ENCODE results near the gene MEGF6. TPM values are rescaled to one million over a fixed set of nuclear protein-coding genes. Genes with fewer than 3 reads are reported as not detected.
A peak's percentile ranks its signal among the peaks of the same experiment; 100 is the strongest.

MEGF6 gene
- total and polyA plus RNA-seq, 9 donors, result 7.7 to 26.7 (median 15.3) TPM

GRCh38 chr1:3465091-3465934 lies 146.0 kb downstream of the MEGF6 start:
- no peak for DNase-seq
- 80% methylated on average over 16 of the region's 28 CpGs for WGBS (ENCODE audit: insufficient coverage)
- no peak overlapping the region for H3K27ac ChIP-seq (ENCODE audit: low read length)
- no peaks in the 10 kb centered on the region for H3K9me3 ChIP-seq (replicated peaks; ENCODE audit: control insufficient read depth, low read depth, low read length)
- H3K4me3 ChIP-seq (ENCODE audit: low read length), result no peak overlapping the region
- no peaks in the 10 kb centered on the region for H3K27me3 ChIP-seq (ENCODE audit: control insufficient read depth, insufficient read depth, low read length)
- H3K4me1 ChIP-seq (ENCODE audit: control insufficient read depth, insufficient read depth, low read length), result peaks cover 51% of the 10 kb centered on the region
- no peaks in the 10 kb centered on the region for H3K36me3 ChIP-seq (ENCODE audit: control insufficient read depth, insufficient read depth, low read length)

DNA sequence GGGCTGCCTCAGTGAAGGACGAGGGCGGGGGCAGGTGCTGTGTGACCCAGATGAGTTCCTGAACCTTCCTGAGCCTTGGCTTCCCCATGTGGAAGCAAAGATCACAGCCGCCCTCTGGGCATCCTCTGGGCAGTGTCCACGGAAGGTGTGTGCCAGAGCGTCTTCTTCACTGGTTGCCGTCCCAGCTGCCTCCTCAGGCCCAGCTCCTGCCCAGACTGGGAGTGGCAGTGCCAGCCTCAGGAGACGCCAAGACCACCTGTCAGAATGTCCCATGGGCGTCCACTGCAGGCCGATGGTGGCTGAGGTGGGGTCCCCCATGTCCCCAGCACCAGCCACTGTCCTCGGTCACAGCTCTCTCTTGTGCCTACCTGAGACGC lies 146.7 kb downstream of the MEGF6 start:
- H3K27me3 ChIP-seq (ENCODE audit: control insufficient read depth, insufficient read depth, low read length), result no peaks in the 10 kb centered on the region
- no peaks in the 10 kb centered on the region for H3K36me3 ChIP-seq (ENCODE audit: control insufficient read depth, insufficient read depth, low read length)
- 79% methylated on average over 11 of the region's 11 CpGs for WGBS (ENCODE audit: insufficient coverage)
- no peaks in the 10 kb centered on the region for H3K9me3 ChIP-seq (replicated peaks; ENCODE audit: control insufficient read depth, low read depth, low read length)
- peaks cover 58% of the 10 kb centered on the region for H3K4me1 ChIP-seq (ENCODE audit: control insufficient read depth, insufficient read depth, low read length)
- no peak overlapping the region for H3K27ac ChIP-seq (ENCODE audit: low read length)
- DNase-seq, result no peak
- no peak overlapping the region for H3K4me3 ChIP-seq (ENCODE audit: low read length)

- Histone ChIP-seq H3K27me3 (ENCODE audit: control insufficient read depth, insufficient read depth, low read length) (no peaks in the 10 kb centered on the region), H3K9me3 (replicated peaks; ENCODE audit: control insufficient read depth, low read depth, low read length) (no peaks in the 10 kb centered on the region), H3K36me3 (ENCODE audit: control insufficient read depth, insufficient read depth, low read length) (no peaks in the 10 kb centered on the region), H3K4me3 (ENCODE audit: low read length) (no peak overlapping the region), H3K4me1 (ENCODE audit: control insufficient read depth, insufficient read depth, low read length) (peaks cover 64% of the 10 kb centered on the region), H3K27ac (ENCODE audit: low read length) (no peak overlapping the region)
- DNase-seq, result no peak
- WGBS (ENCODE audit: insufficient coverage), result 80% methylated on average over 21 of the region's 21 CpGs
These were observed 147.2 kb downstream of the MEGF6 start for GRCh38 chr1:3463891-3464648.

- peaks cover 69% of the 10 kb centered on the region for H3K4me1 ChIP-seq (ENCODE audit: control insufficient read depth, insufficient read depth, low read length)
- H3K4me3 ChIP-seq (ENCODE audit: low read length), result no peak overlapping the region
- no peaks in the 10 kb centered on the region for H3K36me3 ChIP-seq (ENCODE audit: control insufficient read depth, insufficient read depth, low read length)
- no peak for DNase-seq
- H3K27me3 ChIP-seq (ENCODE audit: control insufficient read depth, insufficient read depth, low read length), result no peaks in the 10 kb centered on the region
- H3K27ac ChIP-seq (ENCODE audit: low read length), result no peak overlapping the region
- WGBS (ENCODE audit: insufficient coverage), result 81% methylated on average over 20 of the region's 20 CpGs
- H3K9me3 ChIP-seq (replicated peaks; ENCODE audit: control insufficient read depth, low read depth, low read length), result no peaks in the 10 kb centered on the region
These were observed 147.9 kb downstream of the MEGF6 start for GRCh38 chr1:3463408-3463863.

DNA sequence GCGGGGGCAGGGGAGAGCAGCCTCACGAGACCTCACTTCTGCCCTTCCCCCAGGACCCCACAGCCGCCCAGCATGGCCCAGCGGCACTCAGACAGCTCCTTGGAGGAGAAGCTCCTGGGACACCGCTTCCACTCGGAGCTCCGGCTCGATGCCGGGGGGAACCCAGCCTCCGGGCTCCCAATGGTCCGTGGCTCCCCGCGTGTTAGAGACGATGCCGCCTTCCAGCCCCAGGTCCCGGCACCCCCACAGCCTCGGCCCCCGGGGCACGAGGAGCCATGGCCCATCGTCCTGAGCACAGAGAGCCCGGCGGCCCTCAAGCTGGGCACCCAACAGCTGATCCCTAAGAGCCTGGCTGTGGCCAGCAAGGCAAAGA lies 148.3 kb downstream of the MEGF6 start:
- DNase-seq, result no peak
- Histone ChIP-seq H3K27ac (ENCODE audit: low read length) (no peak overlapping the region), H3K4me3 (ENCODE audit: low read length) (no peak overlapping the region), H3K4me1 (ENCODE audit: control insufficient read depth, insufficient read depth, low read length) (peaks cover 72% of the 10 kb centered on the region), H3K36me3 (ENCODE audit: control insufficient read depth, insufficient read depth, low read length) (no peaks in the 10 kb centered on the region), H3K27me3 (ENCODE audit: control insufficient read depth, insufficient read depth, low read length) (no peaks in the 10 kb centered on the region), H3K9me3 (replicated peaks; ENCODE audit: control insufficient read depth, low read depth, low read length) (no peaks in the 10 kb centered on the region)
- WGBS (ENCODE audit: insufficient coverage), result 84% methylated on average over 22 of the region's 22 CpGs

DNA sequence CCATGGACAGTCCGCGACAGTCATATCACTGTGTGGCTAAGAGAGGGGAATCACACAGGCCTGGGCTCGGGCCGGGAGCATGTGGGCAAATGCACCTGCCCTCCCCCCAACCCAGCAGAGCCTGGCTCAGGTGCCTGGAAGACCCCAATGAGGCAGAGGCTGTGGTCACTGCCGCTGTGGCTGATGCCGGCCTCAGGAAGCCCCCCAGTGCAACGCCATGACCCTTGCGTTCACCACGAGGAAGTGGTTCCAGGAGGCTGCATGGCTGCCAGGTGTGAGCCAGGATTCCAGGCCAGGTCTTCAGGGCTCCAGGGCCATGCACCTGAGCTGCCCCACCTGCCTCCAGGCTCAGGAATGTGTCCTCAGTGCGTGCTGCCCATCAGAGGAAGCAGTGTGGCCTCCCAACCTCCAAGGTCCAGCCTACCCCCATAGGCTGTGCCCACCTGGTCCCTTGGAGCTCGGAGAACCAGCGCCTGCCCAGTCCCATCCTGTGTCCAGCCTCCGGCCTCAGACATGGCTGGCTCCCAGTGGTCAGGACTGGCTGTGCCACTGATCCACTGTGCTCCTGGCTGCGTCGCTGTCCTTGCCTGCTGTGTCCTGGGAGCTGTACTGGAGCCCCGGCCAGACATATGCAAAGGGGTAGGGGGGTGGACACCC lies 148.8 kb downstream of the MEGF6 start:
- Histone ChIP-seq H3K4me3 (ENCODE audit: low read length) (no peak overlapping the region), H3K36me3 (ENCODE audit: control insufficient read depth, insufficient read depth, low read length) (no peaks in the 10 kb centered on the region), H3K9me3 (replicated peaks; ENCODE audit: control insufficient read depth, low read depth, low read length) (no peaks in the 10 kb centered on the region), H3K4me1 (ENCODE audit: control insufficient read depth, insufficient read depth, low read length) (peaks cover 72% of the 10 kb centered on the region), H3K27me3 (ENCODE audit: control insufficient read depth, insufficient read depth, low read length) (no peaks in the 10 kb centered on the region), H3K27ac (ENCODE audit: low read length) (no peak overlapping the region)
- DNase-seq, result no peak
- WGBS (ENCODE audit: insufficient coverage), result 73% methylated on average over 6 of the region's 16 CpGs

GRCh38 chr1:3461934-3462275 lies 149.4 kb downstream of the MEGF6 start:
- no peak for DNase-seq
- H3K4me1 ChIP-seq (ENCODE audit: control insufficient read depth, insufficient read depth, low read length), result peaks cover 72% of the 10 kb centered on the region

GRCh38 chr1:3461238-3461933 lies 149.9 kb downstream of the MEGF6 start:
- Histone ChIP-seq H3K27ac (ENCODE audit: low read length) (no peak overlapping the region), H3K9me3 (replicated peaks; ENCODE audit: control insufficient read depth, low read depth, low read length) (no peaks in the 10 kb centered on the region), H3K4me3 (ENCODE audit: low read length) (no peak overlapping the region), H3K27me3 (ENCODE audit: control insufficient read depth, insufficient read depth, low read length) (no peaks in the 10 kb centered on the region), H3K36me3 (ENCODE audit: control insufficient read depth, insufficient read depth, low read length) (no peaks in the 10 kb centered on the region), H3K4me1 (ENCODE audit: control insufficient read depth, insufficient read depth, low read length) (peaks cover 74% of the 10 kb centered on the region)
- 90% methylated on average over 29 of the region's 30 CpGs for WGBS (ENCODE audit: insufficient coverage)
- DNase-seq, result no peak

More at GRCh38 chr1:3461934-3462275, 149.4 kb downstream of the MEGF6 start:
- no peak overlapping the region for H3K4me3 ChIP-seq (ENCODE audit: low read length)
- 62% methylated on average over 2 of the region's 13 CpGs for WGBS (ENCODE audit: insufficient coverage)
- no peak overlapping the region for H3K27ac ChIP-seq (ENCODE audit: low read length)
- H3K9me3 ChIP-seq (replicated peaks; ENCODE audit: control insufficient read depth, low read depth, low read length), result no peaks in the 10 kb centered on the region
- H3K36me3 ChIP-seq (ENCODE audit: control insufficient read depth, insufficient read depth, low read length), result no peaks in the 10 kb centered on the region
- H3K27me3 ChIP-seq (ENCODE audit: control insufficient read depth, insufficient read depth, low read length), result no peaks in the 10 kb centered on the region

- no peak for DNase-seq
- Histone ChIP-seq H3K36me3 (ENCODE audit: control insufficient read depth, insufficient read depth, low read length) (no peaks in the 10 kb centered on the region), H3K27me3 (ENCODE audit: control insufficient read depth, insufficient read depth, low read length) (peaks cover 1% of the 10 kb centered on the region), H3K4me3 (ENCODE audit: low read length) (no peak overlapping the region), H3K27ac (ENCODE audit: low read length) (peak overlapping the region; percentile 40), H3K9me3 (replicated peaks; ENCODE audit: control insufficient read depth, low read depth, low read length) (no peaks in the 10 kb centered on the region), H3K4me1 (ENCODE audit: control insufficient read depth, insufficient read depth, low read length) (peaks cover 67% of the 10 kb centered on the region)
- WGBS (ENCODE audit: insufficient coverage), result 39% methylated on average over 10 of the region's 14 CpGs
These were observed 150.6 kb downstream of the MEGF6 start for GRCh38 chr1:3460672-3461131.
